Forelimb muscle (tissue), 1 donor: ENCODE results near the gene HERC6. TPM values are rescaled to one million over a fixed set of nuclear protein-coding genes. Genes with fewer than 3 reads are reported as not detected.
"Not testable (repeated sequence)": the region's sequence is repeated elsewhere in the genome, so short reads cannot be mapped to it uniquely, and the experiment has no call there.

ENCODE experiments used
- DNase-seq: peaks from one replicate; pipeline ENCODE4 v3.0.0-alpha.2; 2013; ENCODE audit warnings: low read depth
- polyA plus RNA-seq: library from polyadenylated mRNA; unstranded; fragments of 120-200 nt; gene quantifications from one replicate; pipeline ENCODE4 v1.2.1, GENCODE V29; 2013; ENCODE audit not compliant: insufficient read length

Gene HERC6
- 1.4 TPM for polyA plus RNA-seq

DNA sequence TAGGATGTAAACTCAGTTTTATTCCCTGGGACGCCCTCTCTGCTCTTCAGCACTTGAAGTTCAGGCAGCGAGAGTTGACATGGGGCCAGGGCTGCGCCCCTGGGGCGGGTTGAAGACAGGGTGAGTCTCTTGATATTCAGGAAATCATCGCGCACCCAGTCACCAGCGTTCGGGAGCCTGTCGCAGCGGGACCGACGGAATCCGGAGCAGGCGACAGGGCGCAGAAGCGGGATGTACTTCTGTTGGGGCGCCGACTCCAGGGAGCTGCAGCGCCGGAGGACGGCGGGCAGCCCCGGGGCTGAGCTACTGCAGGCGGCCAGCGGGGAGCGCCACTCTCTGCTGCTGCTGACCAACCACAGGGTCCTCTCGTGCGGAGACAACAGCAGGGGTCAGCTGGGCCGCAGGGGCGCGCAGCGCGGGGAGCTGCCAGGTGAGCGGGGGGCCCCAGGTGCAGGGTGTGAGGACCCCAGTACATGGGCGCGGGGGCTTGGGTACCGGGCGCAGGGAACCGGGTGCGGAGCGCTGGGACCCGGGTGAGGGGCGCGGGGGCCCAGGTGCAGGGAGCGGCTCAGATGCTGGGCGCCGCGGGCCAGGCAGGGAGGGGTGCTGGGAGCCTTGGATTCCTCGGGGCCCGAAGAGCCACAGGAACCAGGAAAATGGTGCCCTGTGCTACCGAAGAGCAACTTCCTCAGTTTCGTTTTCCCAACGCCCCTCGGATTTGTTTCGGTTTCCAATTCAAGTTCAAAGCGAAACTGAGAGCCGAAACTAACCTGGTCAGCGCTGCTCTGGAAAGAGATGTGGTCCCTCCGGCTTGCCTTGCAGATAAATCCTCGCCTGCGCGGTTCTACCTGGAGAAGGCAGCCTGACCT is at the start of gene HERC6:
HERC6 (plus strand) TSS at position 162 of the 869 bp plus-strand sequence; CDS start at position 232, 70 bp downstream.
- peak; percentile 56 for DNase-seq

DNA sequence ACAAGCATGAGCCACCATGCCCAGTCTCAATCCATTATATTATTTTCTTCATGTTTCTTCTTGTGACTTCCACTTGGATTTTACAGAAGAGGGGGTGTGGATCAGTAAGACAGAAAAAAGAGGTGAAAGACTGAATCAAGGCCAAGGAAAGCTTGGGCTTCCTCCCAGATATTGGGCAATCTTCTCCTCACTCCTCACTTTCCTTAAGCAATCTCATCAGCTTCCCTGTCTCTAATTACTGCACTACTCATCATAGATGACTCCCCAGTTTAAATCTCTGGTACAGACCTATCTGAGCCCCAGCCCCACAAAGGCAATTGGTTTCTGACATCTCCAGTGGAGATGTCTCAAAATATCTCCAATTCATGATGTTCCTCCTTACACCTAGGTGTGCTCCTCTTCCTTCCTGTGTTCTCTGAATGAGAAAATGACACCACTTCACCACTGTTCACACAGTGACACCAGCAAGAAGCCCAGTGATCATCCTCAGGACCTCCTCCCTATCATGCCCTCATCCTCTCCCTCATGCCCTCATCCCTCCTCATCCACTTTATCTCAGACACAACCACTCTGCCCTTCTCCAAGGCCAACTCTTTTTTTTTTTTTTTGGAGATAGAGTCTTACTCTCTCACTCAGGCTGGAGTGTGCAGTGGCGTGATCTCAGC is 44.8 kb upstream of the HERC6 start:
- DNase-seq, result no peak

DNA sequence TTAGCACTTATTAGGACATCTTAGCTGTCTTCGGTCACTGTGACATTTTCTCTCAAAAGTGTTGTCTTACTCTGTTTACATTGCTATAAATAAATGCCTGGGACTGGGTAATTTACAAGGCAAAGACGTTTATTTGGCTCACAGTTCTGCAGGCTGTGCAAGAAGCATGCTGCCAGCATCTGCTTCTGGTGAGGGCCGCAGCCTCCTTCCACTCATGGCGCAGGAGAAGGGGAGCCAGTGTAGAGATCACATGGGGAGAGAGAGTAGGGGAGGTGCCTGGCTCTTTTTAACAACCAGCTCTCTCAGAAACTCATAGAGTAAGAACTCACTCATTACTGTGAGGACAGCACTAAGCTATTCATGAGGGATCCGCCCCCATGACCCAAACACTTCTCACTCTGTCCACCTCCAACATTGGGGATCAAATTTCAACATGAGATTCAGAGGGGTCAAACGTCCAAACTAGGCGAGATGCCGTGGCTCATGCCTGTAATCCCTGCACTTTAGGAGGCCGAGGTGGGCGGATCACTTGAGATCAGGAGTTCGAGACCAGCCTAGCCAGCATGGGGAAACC is 43.5 kb upstream of the HERC6 start:
- no peak for DNase-seq

DNA sequence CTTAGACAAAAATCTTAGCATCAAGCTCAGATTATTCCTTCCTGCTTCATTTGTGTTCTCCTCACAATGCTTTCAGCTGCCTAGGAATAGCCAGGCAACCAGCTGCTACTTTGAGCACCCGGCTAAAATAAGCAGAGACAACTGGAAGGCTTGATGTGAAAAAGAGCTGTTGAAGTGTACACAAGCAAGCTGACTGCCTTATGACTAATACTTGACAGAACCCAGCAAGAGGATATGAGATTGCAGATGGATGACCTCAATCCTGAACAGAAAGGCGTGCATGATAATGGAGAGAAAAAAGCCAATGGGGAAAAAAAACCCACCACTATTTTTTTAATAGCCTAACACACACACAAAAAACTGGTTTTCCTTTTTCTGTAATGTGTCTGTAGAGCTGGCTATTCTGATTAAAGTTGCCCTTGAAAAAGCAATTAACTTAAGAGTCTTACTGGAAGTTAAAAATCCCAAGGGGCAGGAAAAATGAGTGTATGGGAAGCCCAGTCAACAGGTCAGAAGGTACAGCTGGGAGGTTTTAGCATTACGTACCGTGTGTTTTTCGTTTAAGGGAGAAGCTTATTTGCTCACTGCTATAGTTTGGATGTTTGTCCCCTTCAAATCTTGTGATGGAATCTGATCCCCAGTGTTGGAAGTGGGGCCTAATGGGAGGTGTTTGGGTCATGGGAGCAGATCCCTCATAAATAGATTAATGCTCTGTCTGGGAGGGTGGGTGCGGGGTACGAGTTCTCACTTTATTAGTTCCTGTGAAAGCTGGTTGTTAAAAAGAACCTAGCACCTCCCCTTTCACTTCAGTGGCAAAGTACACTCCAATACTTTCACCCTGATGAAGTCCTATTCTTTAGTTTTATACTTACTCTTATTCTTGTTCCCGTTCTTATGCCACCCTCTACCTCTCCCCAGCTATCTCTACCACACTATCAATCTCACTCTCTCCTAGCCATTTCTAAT is 37.1 kb upstream of the HERC6 start:
- peak; percentile 22 for DNase-seq

DNA sequence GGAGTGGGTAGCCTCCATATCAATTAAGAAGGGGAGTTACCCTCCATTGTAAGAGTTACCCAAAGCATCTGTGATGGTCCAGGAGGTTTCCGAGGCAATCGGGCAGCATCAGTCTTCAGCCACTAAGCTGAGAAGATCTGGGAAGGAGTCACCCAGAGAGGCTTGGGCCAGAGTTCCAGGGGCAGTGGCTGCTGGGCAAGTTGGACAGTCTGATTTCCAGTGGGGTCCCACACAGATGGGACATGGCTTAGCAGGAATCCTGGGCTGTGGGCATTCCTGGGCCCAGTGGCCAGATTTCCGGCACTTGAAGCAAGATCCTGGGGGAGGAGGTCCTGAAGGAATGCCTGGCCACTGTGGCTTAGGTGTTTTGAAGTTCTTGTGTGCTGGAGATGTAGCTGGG is 31.8 kb upstream of the HERC6 start:
- DNase-seq, result not testable (repeated sequence)

DNA sequence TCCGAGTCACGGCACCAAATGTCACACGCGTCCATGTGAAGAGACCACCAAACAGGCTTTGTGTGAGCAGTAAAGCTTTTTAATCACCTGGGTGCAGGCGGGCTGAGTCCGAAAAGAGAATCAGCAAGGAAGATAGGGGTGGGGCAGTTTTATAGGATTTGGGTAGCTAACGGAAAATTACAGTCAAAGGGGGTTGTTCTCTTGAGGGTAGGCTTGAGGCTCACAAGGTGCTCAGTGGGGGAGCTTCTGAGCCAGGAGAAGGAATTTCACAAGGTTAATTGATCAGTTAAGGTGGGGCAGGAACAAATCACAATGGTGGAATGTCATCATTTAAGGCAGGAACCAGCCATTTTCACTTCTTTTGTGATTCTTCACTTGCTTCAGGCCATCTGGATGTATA is 29.9 kb upstream of the HERC6 start:
- not testable (repeated sequence) for DNase-seq

DNA sequence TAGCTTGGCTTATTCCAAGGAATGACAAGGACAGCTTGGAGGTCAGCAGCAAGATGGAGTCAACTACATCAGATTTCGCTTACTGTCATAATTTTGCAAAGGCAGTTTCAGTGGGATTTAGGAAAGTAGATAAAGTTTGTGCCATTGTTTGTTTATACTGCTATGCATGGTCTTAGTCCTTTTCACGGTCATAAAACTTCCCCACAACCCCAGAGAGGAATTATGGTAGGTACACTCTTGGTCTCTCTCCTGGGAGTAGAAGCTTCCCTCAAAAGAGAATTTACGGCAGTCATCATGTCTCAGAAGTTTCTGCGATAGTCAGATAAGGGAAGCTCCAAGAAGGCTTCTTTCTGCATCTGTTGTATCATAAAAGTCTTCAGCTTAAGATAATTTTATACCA is 27.9 kb upstream of the HERC6 start:
- DNase-seq, result no peak

DNA sequence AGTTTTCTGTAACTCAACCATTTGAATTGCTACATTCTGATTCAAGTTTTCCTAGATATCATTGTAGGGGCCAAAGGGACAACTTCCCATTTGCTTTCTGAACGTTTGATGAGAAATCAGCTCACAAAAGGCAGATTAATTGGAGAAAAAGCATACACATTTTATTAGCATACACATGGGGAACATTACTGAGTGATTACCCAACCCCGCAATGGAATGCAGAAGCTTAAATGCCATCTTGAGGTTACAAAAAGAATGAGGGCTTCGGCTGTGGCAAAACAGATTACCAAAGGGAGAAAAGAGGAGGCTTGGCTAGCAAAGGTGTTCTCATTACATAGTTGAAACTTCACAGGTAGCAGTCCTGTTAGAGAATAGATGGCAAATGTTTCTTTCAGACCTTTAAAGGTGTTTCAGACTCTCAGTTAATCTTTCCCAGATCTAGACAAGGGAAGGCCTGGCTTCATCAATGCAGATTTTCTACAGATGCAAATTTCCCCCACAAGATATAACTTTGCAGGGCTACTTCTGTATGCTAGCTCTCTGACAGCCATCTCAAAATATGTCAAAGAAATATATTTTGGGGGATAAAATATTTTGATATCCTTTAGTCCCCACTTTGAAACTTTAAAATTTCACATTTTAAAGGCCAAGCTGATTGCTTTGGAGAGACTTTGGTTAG is 26.5 kb upstream of the HERC6 start:
- no peak for DNase-seq

DNA sequence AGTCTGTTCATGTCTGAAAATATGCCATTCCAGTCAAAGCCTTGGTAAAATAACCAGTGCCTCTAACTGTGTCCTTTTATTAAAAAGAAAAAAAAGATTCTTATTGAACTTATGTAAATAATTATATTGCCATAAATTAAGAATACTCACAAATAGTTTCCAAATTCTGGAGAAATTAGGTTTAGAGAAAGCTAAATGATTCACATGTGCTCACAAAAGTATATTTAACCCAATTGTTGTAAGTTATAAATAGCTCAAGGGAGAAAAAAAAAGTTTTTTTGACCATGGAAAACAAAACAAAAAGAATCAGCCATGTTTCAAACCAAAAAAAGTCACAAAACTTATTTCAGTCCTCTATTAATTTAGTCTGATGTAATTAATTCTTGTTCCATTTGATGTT is 25.3 kb upstream of the HERC6 start:
- DNase-seq, result no peak

DNA sequence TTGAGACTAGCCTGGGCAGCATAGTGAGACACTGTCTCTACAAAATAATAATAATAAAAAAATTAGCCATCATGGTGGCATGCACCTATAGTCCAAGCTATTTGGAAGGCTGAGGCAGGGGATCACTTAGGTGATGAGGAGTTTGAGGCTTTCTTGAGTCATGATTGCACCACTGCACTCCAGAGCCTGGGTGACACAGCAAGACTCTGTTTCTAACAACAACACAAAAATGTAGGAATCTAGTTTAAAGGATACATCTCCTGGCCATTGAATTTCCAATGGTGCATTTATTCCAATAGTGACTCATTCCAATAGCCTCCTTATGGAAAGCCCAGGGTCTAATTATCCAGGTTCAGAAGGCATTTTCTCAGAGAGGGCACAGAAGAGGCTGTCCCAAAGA is 21.9 kb upstream of the HERC6 start:
- DNase-seq, result no peak

DNA sequence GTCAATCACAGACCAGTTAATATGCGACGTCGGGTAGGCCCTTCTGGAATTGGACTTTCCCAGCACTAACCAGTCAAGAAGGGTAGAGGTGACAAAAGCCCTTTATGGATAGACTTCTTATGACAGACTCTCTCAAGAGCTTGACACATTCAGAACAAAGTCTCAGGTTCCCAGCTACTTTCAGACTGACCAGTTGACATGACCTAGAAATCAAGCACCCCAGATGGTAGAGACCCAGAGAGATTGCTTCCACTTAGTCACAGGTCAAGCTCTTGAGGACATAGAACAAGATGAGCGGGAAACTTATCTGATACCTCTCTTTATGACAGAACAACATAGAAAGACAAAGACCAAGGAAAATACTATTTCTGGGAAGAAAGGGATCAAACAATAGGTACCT is 21.4 kb upstream of the HERC6 start:
- DNase-seq, result no peak

DNA sequence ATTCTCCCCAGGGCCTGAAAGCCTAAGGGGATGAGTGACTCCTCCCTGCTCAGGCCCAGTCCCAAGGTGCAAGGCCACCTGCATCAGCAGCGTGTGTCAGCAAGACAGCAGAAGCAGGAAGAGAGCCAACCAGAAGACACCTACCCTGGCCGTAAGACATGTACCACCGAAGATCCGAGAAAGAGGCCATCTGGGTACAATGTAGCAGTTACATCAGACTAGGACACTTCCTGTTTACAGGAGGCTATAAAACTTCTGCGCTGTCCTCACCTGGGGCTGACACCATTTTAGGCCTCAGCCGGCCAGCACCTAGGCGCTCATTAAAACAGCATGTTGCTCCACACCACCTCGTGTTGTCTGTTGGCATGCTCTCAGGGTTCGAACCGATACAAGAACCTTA is 19.1 kb upstream of the HERC6 start:
- DNase-seq, result no peak

DNA sequence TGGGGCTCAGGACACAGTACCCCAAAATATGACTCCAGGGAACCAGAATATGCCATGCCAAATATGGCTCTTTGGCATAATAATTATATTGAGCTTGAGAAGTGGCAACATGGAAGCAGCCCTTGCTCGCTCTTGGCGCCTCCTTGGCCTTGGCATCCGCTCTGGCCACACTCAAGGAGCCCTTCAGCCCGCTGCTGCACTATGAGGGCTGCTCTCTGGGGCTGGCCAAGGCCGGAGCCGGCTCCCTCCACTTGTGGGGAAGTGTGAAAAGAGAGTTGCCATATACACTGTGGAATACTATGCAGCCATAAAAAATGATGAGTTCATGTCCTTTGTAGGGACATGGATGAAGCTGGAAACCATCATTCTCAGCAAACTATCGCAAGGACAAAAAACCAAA is 18.4 kb upstream of the HERC6 start:
- no peak for DNase-seq

DNA sequence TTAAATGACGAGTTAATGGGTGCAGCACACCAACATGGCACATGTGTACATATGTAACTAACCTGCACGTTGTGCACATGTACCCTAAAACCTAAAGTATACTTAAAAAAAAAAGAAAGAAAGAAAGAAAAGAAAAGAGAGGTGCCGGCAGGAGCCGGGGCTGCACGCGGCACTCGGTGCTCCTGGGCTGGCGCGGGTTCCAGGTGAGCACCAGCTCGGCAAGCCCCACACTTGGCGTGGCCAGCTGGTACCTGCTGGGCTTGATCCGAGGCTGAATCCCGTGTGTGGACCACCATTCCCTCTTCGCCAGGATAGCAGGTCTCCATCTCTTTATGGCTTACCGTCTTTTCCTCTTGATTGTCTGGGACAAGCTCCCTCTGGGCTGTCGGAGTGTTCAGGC is 17.9 kb upstream of the HERC6 start:
- no peak for DNase-seq

DNA sequence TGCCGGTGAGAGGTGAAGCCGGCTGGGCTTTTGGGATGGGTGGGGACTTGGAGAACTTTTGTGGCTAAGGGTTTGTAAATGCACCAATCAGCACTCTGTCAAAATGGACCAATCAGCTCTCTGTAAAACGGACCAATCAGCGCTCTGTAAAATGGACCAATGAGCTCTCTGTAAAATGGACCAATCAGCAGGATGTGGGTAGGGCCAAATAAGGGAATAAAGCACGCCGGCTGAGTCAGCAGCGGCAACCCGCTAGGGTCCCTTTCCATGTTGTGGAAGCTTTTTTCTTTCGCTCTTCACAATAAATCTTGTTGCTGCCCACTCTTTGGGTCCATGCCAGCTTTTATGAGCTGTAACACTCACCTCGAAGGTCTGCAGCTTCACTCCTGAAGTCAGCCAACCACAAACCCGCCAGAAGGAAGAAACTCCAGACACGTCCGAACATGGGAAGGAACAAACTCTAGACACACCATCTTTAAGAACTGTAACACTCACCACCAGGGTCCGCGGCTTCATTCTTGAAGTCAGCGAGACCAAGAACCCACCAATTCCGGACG is 17.4 kb upstream of the HERC6 start:
- not testable (repeated sequence) for DNase-seq

DNA sequence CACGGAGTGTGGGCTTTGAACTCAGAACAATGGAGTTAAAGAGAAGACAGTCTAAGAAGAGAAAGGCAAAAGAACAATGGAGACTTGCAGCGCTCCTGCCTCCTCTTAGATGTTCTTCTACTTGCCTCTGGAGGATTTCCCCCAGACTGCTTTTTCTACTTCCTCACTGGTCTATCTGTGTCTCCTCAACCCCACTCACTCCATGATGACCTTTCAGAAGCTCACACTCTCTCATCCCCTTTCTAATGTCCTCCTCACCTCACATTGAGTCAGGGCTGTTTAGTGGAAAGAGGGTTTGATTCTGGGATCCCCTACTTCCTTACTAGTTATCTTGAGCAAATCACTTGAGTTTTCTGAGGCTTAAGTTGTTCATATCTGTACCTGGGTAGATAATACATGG is 12.2 kb upstream of the HERC6 start:
- DNase-seq, result no peak

DNA sequence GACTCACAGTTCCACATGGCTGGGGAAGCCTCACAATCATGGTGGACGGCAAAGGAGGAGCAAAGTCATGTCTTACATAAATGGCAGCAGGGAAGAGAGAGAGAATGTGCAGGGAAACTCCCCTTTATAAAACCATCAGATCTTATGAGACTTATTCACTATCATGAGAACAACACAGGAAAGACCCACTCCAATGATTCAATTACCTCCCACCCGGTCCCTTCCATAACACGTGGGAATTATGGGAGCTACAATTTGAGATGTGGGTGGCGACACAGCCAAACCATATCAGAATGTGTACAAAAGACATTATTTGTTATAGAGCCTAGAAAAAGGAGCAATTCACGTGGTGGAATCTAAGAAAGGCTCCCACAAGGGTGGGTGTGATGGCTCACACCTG is 10.8 kb upstream of the HERC6 start:
- no peak for DNase-seq

DNA sequence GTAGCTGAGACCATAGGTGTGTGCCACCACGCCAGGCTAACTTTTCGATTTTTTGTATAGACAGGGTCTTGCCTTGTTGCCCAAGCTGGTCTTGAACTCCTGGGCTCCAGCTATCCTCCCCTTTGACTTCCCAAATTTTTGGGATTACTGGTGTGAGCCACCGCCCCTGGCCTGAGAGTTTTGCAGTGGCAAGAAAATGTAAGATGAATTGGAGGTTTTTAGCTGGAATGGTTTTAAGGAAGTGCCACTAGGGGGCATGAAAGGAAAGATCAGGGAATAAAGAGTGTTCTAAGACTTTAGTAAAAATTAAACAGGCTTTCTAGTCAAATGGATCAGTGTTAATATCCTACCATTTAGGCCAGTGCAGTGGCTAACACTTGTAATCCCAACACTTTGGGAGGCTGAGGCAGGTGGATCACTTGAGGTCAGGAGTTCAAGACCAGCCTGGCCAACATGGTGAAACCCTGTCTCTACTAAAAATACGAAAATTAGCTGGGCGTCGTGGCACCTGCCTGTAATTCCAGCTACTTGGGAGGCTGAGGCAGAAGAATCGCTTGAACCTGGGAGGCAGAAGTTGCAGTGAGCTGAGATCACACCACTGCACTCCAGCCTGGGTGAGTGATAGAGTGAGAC is 9.4 kb upstream of the HERC6 start:
- DNase-seq, result peak; percentile 11

DNA sequence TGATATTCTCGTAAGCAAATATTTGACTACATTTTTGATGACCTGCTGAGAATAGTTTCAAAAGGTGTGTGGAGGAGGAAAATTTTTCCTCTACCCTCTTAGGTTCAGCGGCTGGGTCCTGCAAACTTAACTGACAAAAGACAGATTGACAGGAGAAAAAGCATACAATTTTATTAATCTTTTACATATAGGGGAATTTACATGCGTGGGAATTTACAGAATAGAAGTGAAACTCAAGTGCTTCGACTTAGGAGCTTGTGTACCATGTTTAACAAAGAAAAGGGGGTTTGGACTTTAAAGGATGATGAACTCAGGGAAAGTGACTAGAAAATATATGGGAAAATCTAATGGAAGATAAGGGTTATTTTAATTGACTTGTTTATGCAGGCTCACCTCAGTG is 2.5 kb downstream of the HERC6 start:
- DNase-seq, result no peak

DNA sequence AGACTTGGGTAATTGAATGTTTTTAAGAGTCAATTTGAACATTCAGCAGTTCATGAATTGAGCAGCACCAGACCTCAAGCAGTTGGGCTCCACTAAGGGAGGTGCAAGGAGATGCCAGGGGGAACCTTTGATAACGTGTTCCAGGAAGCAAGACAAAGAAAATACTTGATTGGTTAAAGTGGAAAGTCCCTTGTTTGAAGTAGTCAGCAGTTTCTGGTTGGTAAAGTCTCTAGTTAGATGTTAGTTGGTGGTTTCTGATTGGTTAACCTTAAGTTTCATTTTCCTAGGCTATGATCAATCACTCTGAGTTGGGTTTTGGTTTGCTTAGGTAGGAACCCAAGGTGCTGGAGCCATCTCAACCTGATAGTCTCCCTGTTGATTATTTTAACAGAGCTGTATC is 4.0 kb downstream of the HERC6 start:
- no peak for DNase-seq
